ENCODE data around the gene BIRC7. TPM values are rescaled to one million over a fixed set of nuclear protein-coding genes. Genes with fewer than 3 reads are reported as not detected.

Gene BIRC7, protein sequence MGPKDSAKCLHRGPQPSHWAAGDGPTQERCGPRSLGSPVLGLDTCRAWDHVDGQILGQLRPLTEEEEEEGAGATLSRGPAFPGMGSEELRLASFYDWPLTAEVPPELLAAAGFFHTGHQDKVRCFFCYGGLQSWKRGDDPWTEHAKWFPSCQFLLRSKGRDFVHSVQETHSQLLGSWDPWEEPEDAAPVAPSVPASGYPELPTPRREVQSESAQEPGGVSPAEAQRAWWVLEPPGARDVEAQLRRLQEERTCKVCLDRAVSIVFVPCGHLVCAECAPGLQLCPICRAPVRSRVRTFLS
- total RNA-seq: under 1 TPM; 0.37 to 0.74 TPM

DNA sequence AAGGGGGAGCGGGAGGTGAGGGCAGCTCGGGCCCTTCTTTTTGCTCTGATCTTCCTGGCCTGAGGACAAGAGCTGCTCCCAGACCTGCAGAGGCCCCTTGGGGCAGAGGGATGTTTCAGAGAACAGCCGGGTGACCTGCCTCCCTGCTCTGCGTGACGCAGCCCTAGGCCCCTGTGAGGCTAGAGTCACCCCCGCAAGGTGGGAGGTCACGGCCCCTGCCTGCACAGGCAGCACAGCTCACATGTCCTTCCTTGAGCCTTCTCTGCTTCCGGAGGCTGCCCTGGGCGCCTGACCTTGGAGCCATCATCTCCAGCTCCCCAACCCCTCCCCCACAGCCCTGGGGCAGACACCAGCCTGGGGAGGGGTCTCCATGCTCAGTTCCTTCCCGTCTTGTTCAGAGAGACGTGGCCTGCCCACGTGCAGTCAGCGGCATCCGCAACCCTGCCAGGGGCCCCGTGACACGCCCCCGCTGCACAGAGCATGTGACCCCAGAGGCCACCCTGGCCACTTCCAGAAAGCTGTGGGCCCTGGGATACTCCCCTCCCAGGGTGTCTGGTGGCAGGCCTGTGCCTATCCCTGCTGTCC is at the start of gene BIRC7:
Gene BIRC7 (plus strand): TSS at position 507 of the 585 bp plus-strand sequence. CDS start 192 bp downstream, outside the sequence.
- peak; percentile 26 for ATAC-seq
- CTCF ChIA-PET: interaction anchor here (4.1 kb wide), 1 partner anchor 12 kb away, joined by 61 read pairs; no protein-coding TSS in a partner anchor

DNA sequence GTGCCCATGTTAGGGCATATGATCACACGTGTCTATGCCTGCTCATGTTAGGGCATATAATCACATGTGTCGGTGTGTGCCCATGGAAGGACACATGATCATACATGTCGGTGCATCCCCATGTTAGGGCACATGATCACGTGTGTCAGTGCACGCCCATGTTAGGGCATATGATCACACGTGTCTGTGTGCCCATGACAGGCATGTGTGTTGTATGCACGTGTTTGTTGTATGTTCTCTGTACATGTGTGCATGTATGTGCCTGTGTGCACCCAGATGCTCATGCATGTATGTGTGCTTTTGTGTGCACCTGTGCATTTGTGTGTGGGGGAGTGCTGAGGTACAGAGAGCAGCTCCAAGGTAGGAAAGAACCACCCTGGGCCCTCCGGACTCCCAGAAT is 49.6 kb upstream of the BIRC7 start:
- no peak for DNase-seq
- POLR2A ChIA-PET: no interaction called here
- H3K4me3 Mint-ChIP-seq: no peak overlapping the region
- peaks cover 2% of the 10 kb centered on the region for H3K27me3 Mint-ChIP-seq (ENCODE audit: low read depth)
- H3K36me3 Mint-ChIP-seq (ENCODE audit: low read depth): no peaks in the 10 kb centered on the region
- CTCF ChIA-PET: no interaction called here
- no peak overlapping the region for H3K27ac Mint-ChIP-seq
- ATAC-seq: no peak
- H3K9me3 Mint-ChIP-seq (ENCODE audit: insufficient read depth): no peaks in the 10 kb centered on the region
- no peaks in the 10 kb centered on the region for H3K4me1 Mint-ChIP-seq (ENCODE audit: low read depth)

More for the DNA sequence above, at the start of gene BIRC7:
- H3K27me3 Mint-ChIP-seq (ENCODE audit: low read depth): peaks cover 17% of the 10 kb centered on the region
- H3K27ac Mint-ChIP-seq: peak within 1 kb of the TSS; percentile 10
- no peaks in the 10 kb centered on the region for H3K9me3 Mint-ChIP-seq (ENCODE audit: insufficient read depth)
- H3K4me1 Mint-ChIP-seq (ENCODE audit: low read depth): peaks cover 5% of the 10 kb centered on the region
- DNase-seq: peak; percentile 52
- POLR2A ChIA-PET: no interaction called here
- H3K4me3 Mint-ChIP-seq: no peak within 1 kb of the TSS
- H3K36me3 Mint-ChIP-seq (ENCODE audit: low read depth): no peaks in the 10 kb centered on the region

DNA sequence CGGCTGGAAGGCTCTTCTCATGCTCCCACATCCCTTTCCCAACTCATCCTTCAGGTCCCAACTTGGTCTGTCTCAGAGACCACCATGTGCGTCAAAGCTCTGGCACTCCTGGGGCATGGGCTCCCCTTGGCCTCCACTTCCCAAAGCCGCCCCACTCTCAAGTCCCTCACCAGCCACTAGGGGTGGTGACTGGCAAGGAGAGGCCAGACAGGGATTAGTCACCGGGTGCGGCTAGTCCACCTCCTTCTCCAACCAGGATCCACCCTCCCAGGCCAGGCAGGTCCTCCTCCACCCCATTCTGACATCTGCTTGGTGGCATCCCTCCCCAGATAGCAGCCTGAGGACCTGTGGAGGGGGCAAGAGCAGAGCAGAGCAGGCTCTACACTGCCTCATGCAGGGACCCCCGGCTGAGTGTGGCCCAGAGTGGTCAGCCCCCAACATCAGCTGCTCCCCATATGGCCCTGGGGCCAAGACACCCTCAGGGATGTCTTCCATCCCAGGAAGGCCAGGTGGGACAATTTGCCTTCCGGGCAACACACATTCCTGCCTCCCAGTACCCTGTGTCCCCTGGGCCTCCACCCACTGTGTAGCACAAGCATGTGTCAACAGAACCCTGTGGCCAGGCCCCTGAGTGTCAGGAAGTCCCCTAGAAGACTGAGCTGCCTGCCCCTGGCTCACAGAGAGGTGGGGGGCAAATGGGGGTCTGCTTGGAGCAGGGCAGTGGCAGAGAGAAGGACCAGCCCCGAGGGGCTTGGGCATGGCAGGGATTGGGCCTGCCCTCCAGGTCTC is 49.0 kb upstream of the BIRC7 start:
- no peaks in the 10 kb centered on the region for H3K4me1 Mint-ChIP-seq (ENCODE audit: low read depth)
- no peak overlapping the region for H3K4me3 Mint-ChIP-seq
- no peak for ATAC-seq
- no peak overlapping the region for H3K27ac Mint-ChIP-seq
- no peaks in the 10 kb centered on the region for H3K36me3 Mint-ChIP-seq (ENCODE audit: low read depth)
- H3K27me3 Mint-ChIP-seq (ENCODE audit: low read depth): no peaks in the 10 kb centered on the region
- ChIA-PET POLR2A (no interaction called here), CTCF (no interaction called here)
- H3K9me3 Mint-ChIP-seq (ENCODE audit: insufficient read depth): no peaks in the 10 kb centered on the region
- DNase-seq: no peak

DNA sequence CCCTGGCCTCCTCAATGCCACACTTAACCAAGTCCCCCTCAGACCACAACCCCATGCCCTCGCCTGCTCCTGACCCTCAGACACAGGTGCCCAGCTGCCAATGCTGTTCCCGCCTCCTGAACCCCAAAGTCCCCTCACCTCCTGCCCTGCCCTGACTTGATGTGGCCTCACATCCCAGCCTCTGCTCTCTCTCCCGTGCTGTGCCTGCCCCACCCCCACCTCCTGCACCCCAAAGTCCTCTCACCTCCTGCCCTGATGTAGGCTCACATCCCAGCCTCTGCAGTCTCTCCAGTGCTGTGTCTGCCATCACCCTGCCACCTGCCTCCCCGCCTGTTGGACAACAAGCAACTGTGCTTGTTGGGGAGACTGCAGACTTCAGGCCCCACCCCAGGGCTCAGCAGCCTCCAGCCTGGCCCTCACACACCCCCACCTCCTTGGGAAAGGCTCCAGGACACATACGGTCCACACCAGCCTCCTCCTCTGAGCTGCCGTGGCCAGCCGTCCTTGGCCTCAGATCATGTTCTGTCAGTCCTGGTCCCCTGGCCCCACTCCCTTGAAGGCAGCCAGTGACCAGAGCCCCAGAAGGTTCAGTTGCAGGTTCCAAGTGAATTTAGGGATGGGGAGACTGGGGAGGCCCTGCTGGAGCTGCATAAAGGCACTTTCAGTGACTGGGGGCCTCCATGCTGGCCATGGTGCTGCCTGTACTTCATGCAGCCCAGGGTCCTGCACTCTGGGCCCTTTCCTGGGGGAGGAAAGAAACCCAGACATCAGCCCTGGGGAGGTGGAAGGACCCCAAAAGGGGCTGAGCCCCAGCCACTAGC is 48.2 kb upstream of the BIRC7 start:
- H3K4me3 Mint-ChIP-seq: no peak overlapping the region
- no peaks in the 10 kb centered on the region for H3K36me3 Mint-ChIP-seq (ENCODE audit: low read depth)
- no peaks in the 10 kb centered on the region for H3K27me3 Mint-ChIP-seq (ENCODE audit: low read depth)
- POLR2A ChIA-PET: no interaction called here
- no peak overlapping the region for H3K27ac Mint-ChIP-seq
- DNase-seq (no peak), ATAC-seq (no peak)
- H3K4me1 Mint-ChIP-seq (ENCODE audit: low read depth): no peaks in the 10 kb centered on the region
- CTCF ChIA-PET: no interaction called here
- no peaks in the 10 kb centered on the region for H3K9me3 Mint-ChIP-seq (ENCODE audit: insufficient read depth)

DNA sequence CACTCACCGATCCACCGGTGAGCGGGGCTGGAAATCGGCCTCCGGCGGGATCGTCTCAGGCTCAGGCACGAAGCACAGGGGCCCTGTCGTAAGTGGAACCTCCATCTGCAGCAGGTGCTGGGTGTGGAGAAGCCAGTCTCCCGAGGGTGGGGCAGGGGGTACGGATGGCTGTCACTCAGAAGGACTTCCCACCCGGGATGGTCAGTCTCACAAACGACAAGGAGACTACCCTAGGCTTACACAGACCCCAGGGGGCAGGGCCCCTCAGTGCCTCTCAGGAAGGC is 47.6 kb upstream of the BIRC7 start:
- ATAC-seq (no peak), DNase-seq (no peak)
- H3K27ac Mint-ChIP-seq: no peak overlapping the region
- H3K4me3 Mint-ChIP-seq: no peak overlapping the region
- no peaks in the 10 kb centered on the region for H3K9me3 Mint-ChIP-seq (ENCODE audit: insufficient read depth)
- H3K36me3 Mint-ChIP-seq (ENCODE audit: low read depth): no peaks in the 10 kb centered on the region
- ChIA-PET CTCF (no interaction called here), POLR2A (no interaction called here)
- no peaks in the 10 kb centered on the region for H3K4me1 Mint-ChIP-seq (ENCODE audit: low read depth)
- H3K27me3 Mint-ChIP-seq (ENCODE audit: low read depth): no peaks in the 10 kb centered on the region

DNA sequence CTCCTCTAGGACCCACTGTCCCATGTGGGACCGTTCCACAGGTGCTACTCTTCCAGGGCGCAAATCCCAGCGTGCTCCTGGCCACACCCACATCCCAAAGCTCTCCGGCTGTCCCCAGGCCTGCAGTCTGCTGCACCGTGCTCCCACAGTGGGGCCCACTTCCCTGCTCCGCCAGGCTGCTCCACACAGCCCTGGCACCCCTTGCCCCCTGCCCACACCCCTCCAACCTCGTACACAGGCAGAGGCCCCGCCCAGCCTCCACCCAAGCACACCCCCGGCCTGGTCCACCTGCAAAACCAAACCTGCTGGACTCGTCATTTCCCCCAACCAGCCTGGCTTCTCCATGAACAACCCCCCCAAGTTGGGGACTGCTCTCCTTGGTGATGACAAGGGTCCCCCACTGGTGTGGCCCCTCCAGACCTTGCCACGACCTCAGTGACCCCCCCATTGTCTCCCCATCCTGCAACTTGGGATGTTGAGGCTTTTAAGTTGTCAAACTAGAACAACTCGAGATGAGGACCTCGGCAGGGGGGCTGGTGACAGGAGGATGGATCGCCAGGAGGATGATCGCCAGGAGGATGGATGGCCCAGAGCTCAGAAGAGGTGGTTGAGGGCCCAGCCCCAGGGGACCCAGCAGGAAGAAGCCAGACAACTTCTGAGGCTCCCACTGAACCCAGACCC is 46.9 kb upstream of the BIRC7 start:
- H3K4me3 Mint-ChIP-seq: no peak overlapping the region
- H3K27me3 Mint-ChIP-seq (ENCODE audit: low read depth): no peaks in the 10 kb centered on the region
- DNase-seq (no peak), ATAC-seq (no peak)
- ChIA-PET CTCF (no interaction called here), POLR2A (no interaction called here)
- H3K36me3 Mint-ChIP-seq (ENCODE audit: low read depth): no peaks in the 10 kb centered on the region
- H3K27ac Mint-ChIP-seq: no peak overlapping the region
- no peaks in the 10 kb centered on the region for H3K4me1 Mint-ChIP-seq (ENCODE audit: low read depth)
- H3K9me3 Mint-ChIP-seq (ENCODE audit: insufficient read depth): no peaks in the 10 kb centered on the region

DNA sequence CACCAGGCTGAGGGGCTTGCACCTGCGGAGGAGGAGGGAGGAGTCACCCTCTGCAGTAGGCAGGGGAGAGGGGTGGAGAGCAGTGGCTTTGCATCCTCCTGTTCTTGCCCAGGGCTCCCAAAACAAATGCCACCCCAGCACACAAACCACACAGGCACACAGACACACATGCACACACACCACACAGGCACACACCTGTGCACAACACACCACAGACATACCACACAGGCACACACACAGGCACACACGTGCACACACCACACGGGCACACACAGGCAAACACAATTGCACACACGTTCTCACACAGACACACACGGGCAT is 46.4 kb upstream of the BIRC7 start:
- no peaks in the 10 kb centered on the region for H3K36me3 Mint-ChIP-seq (ENCODE audit: low read depth)
- no peaks in the 10 kb centered on the region for H3K27me3 Mint-ChIP-seq (ENCODE audit: low read depth)
- no peaks in the 10 kb centered on the region for H3K4me1 Mint-ChIP-seq (ENCODE audit: low read depth)
- DNase-seq: no peak
- no peaks in the 10 kb centered on the region for H3K9me3 Mint-ChIP-seq (ENCODE audit: insufficient read depth)
- CTCF ChIA-PET: no interaction called here
- no peak overlapping the region for H3K4me3 Mint-ChIP-seq
- no peak for ATAC-seq
- POLR2A ChIA-PET: no interaction called here
- H3K27ac Mint-ChIP-seq: no peak overlapping the region

DNA sequence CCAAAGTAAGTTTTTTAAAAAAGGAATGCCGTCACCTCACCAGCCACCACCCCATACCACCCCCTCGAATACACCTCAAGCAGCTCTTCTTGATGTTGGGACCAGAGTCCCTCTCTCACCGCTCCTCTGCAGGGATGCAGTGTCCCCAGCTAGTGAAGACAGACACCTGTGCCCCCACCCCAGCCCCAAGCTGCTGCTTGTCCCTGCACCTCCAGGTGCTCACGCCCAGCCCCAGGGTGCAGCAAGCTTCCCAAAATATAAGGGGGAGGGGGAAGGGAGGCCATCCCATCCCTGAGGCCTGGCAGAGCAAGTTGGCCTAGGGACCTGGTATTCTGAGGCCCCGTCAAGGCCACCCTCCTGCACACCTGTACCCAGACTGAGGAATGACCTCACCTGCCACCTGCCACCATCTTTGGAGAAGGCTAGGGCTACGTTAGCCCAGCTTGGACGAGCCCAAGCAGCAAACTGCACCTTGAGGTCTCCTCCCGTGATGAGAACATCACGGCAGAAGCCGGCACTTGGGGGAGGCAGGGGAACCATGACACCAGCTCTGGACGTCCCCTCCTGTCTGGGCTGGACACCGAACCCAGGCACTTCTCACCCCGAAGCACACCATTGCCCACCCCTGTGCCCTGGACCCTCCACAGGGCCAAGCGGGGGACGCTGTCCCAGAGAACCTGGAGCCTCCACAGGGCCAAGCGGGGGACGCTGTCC is 45.7 kb upstream of the BIRC7 start:
- CTCF ChIA-PET: no interaction called here

DNA sequence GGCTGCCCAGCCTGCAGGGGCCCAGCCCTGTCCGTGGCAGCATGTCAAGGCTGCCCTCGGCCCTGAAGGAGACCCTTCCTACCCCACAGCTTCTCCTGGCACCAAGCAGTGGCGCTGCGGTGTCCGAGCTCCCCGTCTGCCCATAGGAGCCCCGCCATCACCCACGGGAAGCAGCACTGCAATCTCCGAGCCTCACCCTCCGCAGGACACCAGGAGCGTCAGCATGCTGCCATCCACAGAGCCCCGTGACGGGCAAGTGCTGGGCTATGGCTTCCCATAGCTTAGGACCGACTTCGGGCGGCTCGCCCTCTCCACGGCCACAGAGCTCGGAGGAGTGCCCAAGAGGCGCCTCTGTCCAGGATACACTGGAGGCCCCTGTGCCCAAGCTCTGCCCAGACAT is 44.9 kb upstream of the BIRC7 start:
- no peak for DNase-seq
- ATAC-seq: no peak
- no peaks in the 10 kb centered on the region for H3K9me3 Mint-ChIP-seq (ENCODE audit: insufficient read depth)
- ChIA-PET POLR2A (no interaction called here), CTCF (interaction anchor here (1.0 kb wide), 1 partner anchor 33 kb away, joined by 3 read pairs; no protein-coding TSS in a partner anchor)
- no peaks in the 10 kb centered on the region for H3K4me1 Mint-ChIP-seq (ENCODE audit: low read depth)
- H3K36me3 Mint-ChIP-seq (ENCODE audit: low read depth): peaks cover 9% of the 10 kb centered on the region
- H3K27ac Mint-ChIP-seq: no peak overlapping the region
- H3K27me3 Mint-ChIP-seq (ENCODE audit: low read depth): no peaks in the 10 kb centered on the region
- H3K4me3 Mint-ChIP-seq: no peak overlapping the region

More for the DNA sequence above, 45.7 kb upstream of the BIRC7 start:
- Mint-ChIP-seq H3K27ac (no peak overlapping the region), H3K4me1 (ENCODE audit: low read depth) (no peaks in the 10 kb centered on the region), H3K4me3 (no peak overlapping the region), H3K36me3 (ENCODE audit: low read depth) (peaks cover 4% of the 10 kb centered on the region), H3K9me3 (ENCODE audit: insufficient read depth) (no peaks in the 10 kb centered on the region), H3K27me3 (ENCODE audit: low read depth) (no peaks in the 10 kb centered on the region)
- ATAC-seq (no peak), DNase-seq (no peak)
- POLR2A ChIA-PET: no interaction called here

DNA sequence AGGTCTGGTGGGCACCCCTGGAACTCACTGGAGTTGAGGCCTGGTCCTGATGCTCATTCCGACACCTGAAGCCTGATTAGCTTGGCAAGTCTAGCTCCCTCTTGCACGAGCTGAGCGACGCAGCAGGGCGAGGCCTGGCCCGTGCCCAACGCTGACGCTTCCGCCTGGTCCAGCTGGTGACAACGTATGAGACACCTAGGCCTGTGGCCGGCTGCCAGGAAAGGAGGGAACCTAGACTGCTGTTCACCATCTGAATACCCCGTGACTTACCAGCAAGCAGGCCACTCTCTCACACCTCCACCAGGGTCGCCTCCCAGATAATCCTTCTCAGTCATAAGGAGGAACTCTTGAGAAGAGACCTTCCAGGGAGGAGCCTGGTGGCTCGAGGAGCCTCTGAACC is 44.3 kb upstream of the BIRC7 start:
- Mint-ChIP-seq H3K27me3 (ENCODE audit: low read depth) (no peaks in the 10 kb centered on the region), H3K4me1 (ENCODE audit: low read depth) (no peaks in the 10 kb centered on the region), H3K36me3 (ENCODE audit: low read depth) (peaks cover 12% of the 10 kb centered on the region), H3K4me3 (no peak overlapping the region), H3K27ac (no peak overlapping the region), H3K9me3 (ENCODE audit: insufficient read depth) (no peaks in the 10 kb centered on the region)
- CTCF ChIA-PET: interaction anchor here (1.0 kb wide), 1 partner anchor 32 kb away, joined by 3 read pairs; no protein-coding TSS in a partner anchor
- ATAC-seq (no peak), DNase-seq (no peak)
- POLR2A ChIA-PET: no interaction called here

DNA sequence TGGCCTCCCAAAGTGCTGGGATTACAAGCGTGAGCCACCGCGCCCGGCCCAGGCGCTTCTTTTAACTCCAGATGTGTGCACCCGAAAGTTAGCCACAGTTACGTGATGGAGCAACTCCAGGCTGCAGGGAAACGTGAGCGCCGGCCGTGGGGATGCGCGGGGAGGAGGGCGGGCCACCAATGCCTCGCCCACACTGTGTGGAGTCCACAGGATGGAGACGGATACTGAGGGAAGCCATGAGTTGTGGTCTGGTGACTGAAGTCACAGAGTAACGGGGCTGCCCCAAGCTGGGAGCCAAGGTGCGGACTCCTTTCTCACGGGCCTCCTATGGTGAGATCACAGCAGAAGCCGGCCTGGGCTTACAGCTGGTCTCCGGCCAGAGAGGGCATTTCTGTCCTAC is 43.0 kb upstream of the BIRC7 start:
- no peak overlapping the region for H3K4me3 Mint-ChIP-seq
- ATAC-seq: no peak
- DNase-seq: no peak
- peaks cover 21% of the 10 kb centered on the region for H3K36me3 Mint-ChIP-seq (ENCODE audit: low read depth)
- H3K9me3 Mint-ChIP-seq (ENCODE audit: insufficient read depth): no peaks in the 10 kb centered on the region
- POLR2A ChIA-PET: no interaction called here
- H3K4me1 Mint-ChIP-seq (ENCODE audit: low read depth): peaks cover 5% of the 10 kb centered on the region
- H3K27ac Mint-ChIP-seq: no peak overlapping the region
- CTCF ChIA-PET: no interaction called here
- H3K27me3 Mint-ChIP-seq (ENCODE audit: low read depth): no peaks in the 10 kb centered on the region

All from activated CD8-positive, alpha-beta T cell treated with anti-CD3 and anti-CD28 coated beads, Interleukin-2, amount 10 ng/mL, durations not matched to agents 7 days and 5 days (primary cell).